ENCODE measurements around the gene MICU1. TPM values are rescaled to one million over a fixed set of nuclear protein-coding genes. Genes with fewer than 3 reads are reported as not detected.

Gene MICU1
- total and polyA plus RNA-seq, 2 experiments from 2014 or later = 27.5 to 52.3 TPM

DNA sequence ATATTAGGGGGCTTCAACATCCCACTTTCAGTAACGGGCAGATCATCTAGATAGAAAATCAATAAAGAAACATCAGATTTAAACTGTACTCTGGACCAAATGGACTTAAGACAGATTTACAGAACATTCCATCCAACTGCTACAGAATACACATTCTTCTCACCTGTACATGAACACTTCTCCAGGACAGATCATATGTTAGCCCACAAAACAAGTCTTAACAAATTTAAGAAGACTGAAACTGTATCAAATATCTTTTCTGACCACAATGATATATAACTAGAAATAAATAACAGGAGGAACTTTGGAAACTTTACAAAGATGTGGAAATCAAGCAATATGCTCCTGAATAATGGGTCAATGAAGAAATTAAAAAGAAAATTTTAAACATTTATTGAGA, 86.7 kb downstream of the MICU1 start:
- H3K4me3 ChIP-seq = no peak overlapping the region
- Mint-ChIP-seq H3K4me3 (no peak overlapping the region), H3K4me1 (peaks cover 18% of the 10 kb centered on the region), H3K9me3 (peaks cover 25% of the 10 kb centered on the region), H3K27me3 (ENCODE audit: insufficient read depth, low read depth, poor library complexity) (peaks cover 2% of the 10 kb centered on the region), H3K36me3 (ENCODE audit: low read depth) (peaks cover 42% of the 10 kb centered on the region), H3K27ac (no peak overlapping the region)
- H3K4me1 ChIP-seq (ENCODE audit: insufficient read depth) = peaks cover 21% of the 10 kb centered on the region; the same call in 1 of the 2 replicates
- H3K27ac ChIP-seq (ENCODE audit: low read depth) = no peak overlapping the region
- ATAC-seq (no peak), DNase-seq (ENCODE audit: low spot score) (no peak)
- no peaks in the 10 kb centered on the region for H4K20me1 ChIP-seq (replicated peaks; ENCODE audit: insufficient read depth)
- no peak overlapping the region for H2AFZ ChIP-seq
- H3F3A ChIP-seq (replicated peaks; ENCODE audit: low read depth) = no peaks in the 10 kb centered on the region
- H3K4me2 ChIP-seq = no peak overlapping the region
- TF ChIP-seq POLR2AphosphoS5 (IDR thresholded peaks at IDR 0.05; ENCODE audit: low read depth) (no peak), STAT1 (IDR thresholded peaks at IDR 0.05; ENCODE audit: unreplicated experiment) (no peak), REST (IDR thresholded peaks at IDR 0.05; ENCODE audit: unreplicated experiment) (no peak), JUNB (IDR thresholded peaks at IDR 0.05; ENCODE audit: unreplicated experiment) (no peak), EZH2 (IDR thresholded peaks at IDR 0.05; ENCODE audit: low read depth, unreplicated experiment) (no peak), CREB1 (CRISPR knock-in tag; IDR thresholded peaks at IDR 0.05; ENCODE audit: low read depth) (no peak), EZH2phosphoT487 (IDR thresholded peaks at IDR 0.05; ENCODE audit: unreplicated experiment) (no peak), ZNF114 (CRISPR knock-in tag; IDR thresholded peaks at IDR 0.05) (no peak), CTCF (conservative IDR thresholded peaks at IDR 0.05; ENCODE audit: low read depth in 2 of 2) (no peak), NANOG (IDR thresholded peaks at IDR 0.05; ENCODE audit: borderline replicate concordance) (no peak), ZNF462 (CRISPR knock-in tag; IDR thresholded peaks at IDR 0.05) (no peak), ZNF331 (CRISPR knock-in tag; IDR thresholded peaks at IDR 0.05; ENCODE audit: low read depth) (no peak)
- TF ChIP-seq, protein P1, sequence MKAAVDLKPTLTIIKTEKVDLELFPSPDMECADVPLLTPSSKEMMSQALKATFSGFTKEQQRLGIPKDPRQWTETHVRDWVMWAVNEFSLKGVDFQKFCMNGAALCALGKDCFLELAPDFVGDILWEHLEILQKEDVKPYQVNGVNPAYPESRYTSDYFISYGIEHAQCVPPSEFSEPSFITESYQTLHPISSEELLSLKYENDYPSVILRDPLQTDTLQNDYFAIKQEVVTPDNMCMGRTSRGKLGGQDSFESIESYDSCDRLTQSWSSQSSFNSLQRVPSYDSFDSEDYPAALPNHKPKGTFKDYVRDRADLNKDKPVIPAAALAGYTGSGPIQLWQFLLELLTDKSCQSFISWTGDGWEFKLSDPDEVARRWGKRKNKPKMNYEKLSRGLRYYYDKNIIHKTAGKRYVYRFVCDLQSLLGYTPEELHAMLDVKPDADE (IDR thresholded peaks at IDR 0.05) = no peak
- peaks cover 7% of the 10 kb centered on the region; the same call in 1 of the 2 replicates for H3K36me3 ChIP-seq (ENCODE audit: insufficient read depth)
- H3K27me3 ChIP-seq (ENCODE audit: insufficient read depth) = no peaks in the 10 kb centered on the region
- H3K79me2 ChIP-seq (replicated peaks; ENCODE audit: insufficient read depth) = no peaks in the 10 kb centered on the region
- H3K9me2 ChIP-seq (ENCODE audit: insufficient read depth) = no peaks in the 10 kb centered on the region

Measured in GM23338 (cell line).